ENCODE results near the gene ERMN.
A peak's percentile ranks its signal among the peaks of the same experiment; 100 is the strongest.

ERMN gene

DNA sequence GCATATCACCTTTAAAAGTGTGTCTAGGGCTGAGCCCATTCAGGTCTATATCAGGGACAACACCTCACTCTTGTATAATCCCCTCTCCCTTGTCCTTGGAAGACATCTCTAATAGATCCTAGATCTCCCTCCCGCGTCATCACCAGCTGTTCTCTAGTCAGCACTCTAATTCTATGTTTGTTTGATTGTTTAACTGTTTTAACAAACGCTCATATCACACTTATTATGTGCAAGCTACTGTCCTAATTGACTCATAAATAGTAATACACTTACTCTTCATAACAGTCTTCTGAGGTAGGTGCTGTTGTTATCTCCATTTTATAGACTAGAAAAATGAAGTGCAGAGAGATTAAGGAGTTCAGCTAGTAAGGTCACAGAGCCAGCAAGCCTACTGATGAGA, 1.6 kb upstream of the ERMN start:
- ATAC-seq, result peak; percentile 15; the same call in 1 of the 3 replicates
- TF ChIP-seq SNAI2 (CRISPR knock-in tag; IDR thresholded peaks at IDR 0.05) (no peak), TOX (CRISPR knock-in tag; IDR thresholded peaks at IDR 0.05; ENCODE audit: borderline replicate concordance) (no peak), ZFP3 (CRISPR knock-in tag; IDR thresholded peaks at IDR 0.05) (no peak), ISL1 (CRISPR knock-in tag; IDR thresholded peaks at IDR 0.05) (no peak), ZNF565 (CRISPR knock-in tag; conservative IDR thresholded peaks at IDR 0.05; ENCODE audit: low read depth) (no peak), GLIS3 (CRISPR knock-in tag; IDR thresholded peaks at IDR 0.05) (no peak), ZC3H10 (CRISPR knock-in tag; IDR thresholded peaks at IDR 0.05) (no peak), BACH2 (CRISPR knock-in tag; IDR thresholded peaks at IDR 0.05; ENCODE audit: borderline replicate concordance) (no peak), ESRRG (CRISPR knock-in tag; IDR thresholded peaks at IDR 0.05) (no peak), ZNF8 (CRISPR knock-in tag; IDR thresholded peaks at IDR 0.05) (no peak), ZNF70 (CRISPR knock-in tag; IDR thresholded peaks at IDR 0.05) (no peak)
- TF ChIP-seq, protein P1, sequence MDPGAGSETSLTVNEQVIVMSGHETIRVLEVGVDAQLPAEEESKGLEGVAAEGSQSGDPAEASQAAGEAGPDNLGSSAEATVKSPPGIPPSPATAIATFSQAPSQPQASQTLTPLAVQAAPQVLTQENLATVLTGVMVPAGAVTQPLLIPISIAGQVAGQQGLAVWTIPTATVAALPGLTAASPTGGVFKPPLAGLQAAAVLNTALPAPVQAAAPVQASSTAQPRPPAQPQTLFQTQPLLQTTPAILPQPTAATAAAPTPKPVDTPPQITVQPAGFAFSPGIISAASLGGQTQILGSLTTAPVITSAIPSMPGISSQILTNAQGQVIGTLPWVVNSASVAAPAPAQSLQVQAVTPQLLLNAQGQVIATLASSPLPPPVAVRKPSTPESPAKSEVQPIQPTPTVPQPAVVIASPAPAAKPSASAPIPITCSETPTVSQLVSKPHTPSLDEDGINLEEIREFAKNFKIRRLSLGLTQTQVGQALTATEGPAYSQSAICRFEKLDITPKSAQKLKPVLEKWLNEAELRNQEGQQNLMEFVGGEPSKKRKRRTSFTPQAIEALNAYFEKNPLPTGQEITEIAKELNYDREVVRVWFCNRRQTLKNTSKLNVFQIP (CRISPR knock-in tag; IDR thresholded peaks at IDR 0.05; ENCODE audit: borderline replicate concordance, low read depth), result no peak
- TF ChIP-seq, protein P2, sequence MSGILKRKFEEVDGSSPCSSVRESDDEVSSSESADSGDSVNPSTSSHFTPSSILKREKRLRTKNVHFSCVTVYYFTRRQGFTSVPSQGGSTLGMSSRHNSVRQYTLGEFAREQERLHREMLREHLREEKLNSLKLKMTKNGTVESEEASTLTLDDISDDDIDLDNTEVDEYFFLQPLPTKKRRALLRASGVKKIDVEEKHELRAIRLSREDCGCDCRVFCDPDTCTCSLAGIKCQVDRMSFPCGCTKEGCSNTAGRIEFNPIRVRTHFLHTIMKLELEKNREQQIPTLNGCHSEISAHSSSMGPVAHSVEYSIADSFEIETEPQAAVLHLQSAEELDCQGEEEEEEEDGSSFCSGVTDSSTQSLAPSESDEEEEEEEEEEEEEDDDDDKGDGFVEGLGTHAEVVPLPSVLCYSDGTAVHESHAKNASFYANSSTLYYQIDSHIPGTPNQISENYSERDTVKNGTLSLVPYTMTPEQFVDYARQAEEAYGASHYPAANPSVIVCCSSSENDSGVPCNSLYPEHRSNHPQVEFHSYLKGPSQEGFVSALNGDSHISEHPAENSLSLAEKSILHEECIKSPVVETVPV (CRISPR knock-in tag; IDR thresholded peaks at IDR 0.05), result no peak
- TF ChIP-seq, protein P3, sequence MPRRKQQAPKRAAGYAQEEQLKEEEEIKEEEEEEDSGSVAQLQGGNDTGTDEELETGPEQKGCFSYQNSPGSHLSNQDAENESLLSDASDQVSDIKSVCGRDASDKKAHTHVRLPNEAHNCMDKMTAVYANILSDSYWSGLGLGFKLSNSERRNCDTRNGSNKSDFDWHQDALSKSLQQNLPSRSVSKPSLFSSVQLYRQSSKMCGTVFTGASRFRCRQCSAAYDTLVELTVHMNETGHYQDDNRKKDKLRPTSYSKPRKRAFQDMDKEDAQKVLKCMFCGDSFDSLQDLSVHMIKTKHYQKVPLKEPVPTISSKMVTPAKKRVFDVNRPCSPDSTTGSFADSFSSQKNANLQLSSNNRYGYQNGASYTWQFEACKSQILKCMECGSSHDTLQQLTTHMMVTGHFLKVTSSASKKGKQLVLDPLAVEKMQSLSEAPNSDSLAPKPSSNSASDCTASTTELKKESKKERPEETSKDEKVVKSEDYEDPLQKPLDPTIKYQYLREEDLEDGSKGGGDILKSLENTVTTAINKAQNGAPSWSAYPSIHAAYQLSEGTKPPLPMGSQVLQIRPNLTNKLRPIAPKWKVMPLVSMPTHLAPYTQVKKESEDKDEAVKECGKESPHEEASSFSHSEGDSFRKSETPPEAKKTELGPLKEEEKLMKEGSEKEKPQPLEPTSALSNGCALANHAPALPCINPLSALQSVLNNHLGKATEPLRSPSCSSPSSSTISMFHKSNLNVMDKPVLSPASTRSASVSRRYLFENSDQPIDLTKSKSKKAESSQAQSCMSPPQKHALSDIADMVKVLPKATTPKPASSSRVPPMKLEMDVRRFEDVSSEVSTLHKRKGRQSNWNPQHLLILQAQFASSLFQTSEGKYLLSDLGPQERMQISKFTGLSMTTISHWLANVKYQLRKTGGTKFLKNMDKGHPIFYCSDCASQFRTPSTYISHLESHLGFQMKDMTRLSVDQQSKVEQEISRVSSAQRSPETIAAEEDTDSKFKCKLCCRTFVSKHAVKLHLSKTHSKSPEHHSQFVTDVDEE (CRISPR knock-in tag; IDR thresholded peaks at IDR 0.05), result no peak
- TF ChIP-seq, protein P4, sequence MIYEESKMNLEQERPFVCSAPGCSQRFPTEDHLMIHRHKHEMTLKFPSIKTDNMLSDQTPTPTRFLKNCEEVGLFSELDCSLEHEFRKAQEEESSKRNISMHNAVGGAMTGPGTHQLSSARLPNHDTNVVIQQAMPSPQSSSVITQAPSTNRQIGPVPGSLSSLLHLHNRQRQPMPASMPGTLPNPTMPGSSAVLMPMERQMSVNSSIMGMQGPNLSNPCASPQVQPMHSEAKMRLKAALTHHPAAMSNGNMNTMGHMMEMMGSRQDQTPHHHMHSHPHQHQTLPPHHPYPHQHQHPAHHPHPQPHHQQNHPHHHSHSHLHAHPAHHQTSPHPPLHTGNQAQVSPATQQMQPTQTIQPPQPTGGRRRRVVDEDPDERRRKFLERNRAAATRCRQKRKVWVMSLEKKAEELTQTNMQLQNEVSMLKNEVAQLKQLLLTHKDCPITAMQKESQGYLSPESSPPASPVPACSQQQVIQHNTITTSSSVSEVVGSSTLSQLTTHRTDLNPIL (CRISPR knock-in tag; IDR thresholded peaks at IDR 0.05; ENCODE audit: low read depth), result no peak

DNA sequence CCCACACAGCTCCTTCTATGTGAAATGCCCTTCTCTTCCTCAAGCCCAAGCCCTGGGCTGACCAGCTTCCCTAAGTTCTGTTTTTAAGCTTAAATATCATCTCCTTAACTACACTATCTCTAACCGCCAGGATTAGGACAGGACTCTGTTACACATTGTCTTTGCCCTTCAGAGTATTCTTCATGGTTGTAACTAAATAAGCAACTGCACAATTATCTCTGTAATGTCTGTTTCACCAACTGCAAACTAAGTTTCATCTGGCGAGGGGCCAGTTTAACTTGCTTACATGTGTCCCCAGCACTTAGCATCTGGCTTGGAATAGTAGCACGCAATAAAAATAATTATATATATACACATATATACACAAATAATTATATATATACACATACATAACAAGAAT, 1.1 kb upstream of the ERMN start:
- TF ChIP-seq GLIS3 (CRISPR knock-in tag; IDR thresholded peaks at IDR 0.05), result no peak
- TF ChIP-seq ZFP3 (CRISPR knock-in tag; IDR thresholded peaks at IDR 0.05), result no peak
- no peak for TF ChIP-seq BACH2 (CRISPR knock-in tag; IDR thresholded peaks at IDR 0.05; ENCODE audit: borderline replicate concordance)
- TF ChIP-seq, protein P2 (CRISPR knock-in tag; IDR thresholded peaks at IDR 0.05), result no peak
- no peak for TF ChIP-seq PPARA (CRISPR knock-in tag; IDR thresholded peaks at IDR 0.05; ENCODE audit: borderline replicate concordance)
- no peak for ATAC-seq

DNA sequence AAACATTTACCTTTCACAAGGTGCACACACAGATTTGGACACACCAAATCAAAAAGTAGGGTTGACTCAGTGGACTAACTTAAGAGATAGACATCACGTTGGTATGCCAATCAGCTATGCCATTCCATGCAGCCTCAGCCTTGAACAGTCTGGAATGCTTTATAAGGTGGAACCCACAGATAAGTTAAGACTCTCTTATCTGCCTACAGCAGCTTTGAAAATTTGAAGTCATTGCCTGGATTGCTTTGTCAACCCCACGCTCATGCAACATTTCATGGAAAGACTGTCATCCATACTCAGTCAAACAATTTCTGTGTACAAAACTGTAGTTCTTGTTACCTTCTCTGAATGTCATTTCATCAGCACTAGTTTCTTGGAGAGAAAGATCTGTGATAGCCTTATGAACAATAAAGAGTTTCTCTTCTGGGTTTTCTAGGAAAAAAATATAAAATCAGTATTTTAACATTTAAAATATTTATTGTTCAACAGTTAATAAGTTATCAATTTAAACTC, 1.2 kb downstream of the ERMN start:
- ATAC-seq, result no peak

More for the DNA sequence above, 1.2 kb downstream of the ERMN start:
- TF ChIP-seq, protein P4 (CRISPR knock-in tag; IDR thresholded peaks at IDR 0.05; ENCODE audit: low read depth), result no peak
- TF ChIP-seq, protein P5, sequence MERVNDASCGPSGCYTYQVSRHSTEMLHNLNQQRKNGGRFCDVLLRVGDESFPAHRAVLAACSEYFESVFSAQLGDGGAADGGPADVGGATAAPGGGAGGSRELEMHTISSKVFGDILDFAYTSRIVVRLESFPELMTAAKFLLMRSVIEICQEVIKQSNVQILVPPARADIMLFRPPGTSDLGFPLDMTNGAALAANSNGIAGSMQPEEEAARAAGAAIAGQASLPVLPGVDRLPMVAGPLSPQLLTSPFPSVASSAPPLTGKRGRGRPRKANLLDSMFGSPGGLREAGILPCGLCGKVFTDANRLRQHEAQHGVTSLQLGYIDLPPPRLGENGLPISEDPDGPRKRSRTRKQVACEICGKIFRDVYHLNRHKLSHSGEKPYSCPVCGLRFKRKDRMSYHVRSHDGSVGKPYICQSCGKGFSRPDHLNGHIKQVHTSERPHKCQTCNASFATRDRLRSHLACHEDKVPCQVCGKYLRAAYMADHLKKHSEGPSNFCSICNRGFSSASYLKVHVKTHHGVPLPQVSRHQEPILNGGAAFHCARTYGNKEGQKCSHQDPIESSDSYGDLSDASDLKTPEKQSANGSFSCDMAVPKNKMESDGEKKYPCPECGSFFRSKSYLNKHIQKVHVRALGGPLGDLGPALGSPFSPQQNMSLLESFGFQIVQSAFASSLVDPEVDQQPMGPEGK (CRISPR knock-in tag; IDR thresholded peaks at IDR 0.05; ENCODE audit: borderline replicate concordance), result no peak
- no peak for TF ChIP-seq ZNF565 (CRISPR knock-in tag; conservative IDR thresholded peaks at IDR 0.05; ENCODE audit: low read depth)
- no peak for TF ChIP-seq ZNF8 (CRISPR knock-in tag; IDR thresholded peaks at IDR 0.05)
- no peak for TF ChIP-seq CSDC2 (CRISPR knock-in tag; IDR thresholded peaks at IDR 0.05)
- TF ChIP-seq, protein P1 (CRISPR knock-in tag; IDR thresholded peaks at IDR 0.05; ENCODE audit: borderline replicate concordance, low read depth), result no peak
- no peak for TF ChIP-seq ZNF70 (CRISPR knock-in tag; IDR thresholded peaks at IDR 0.05)
- TF ChIP-seq BACH2 (CRISPR knock-in tag; IDR thresholded peaks at IDR 0.05; ENCODE audit: borderline replicate concordance), result no peak
- no peak for TF ChIP-seq ISL1 (CRISPR knock-in tag; IDR thresholded peaks at IDR 0.05)
- no peak for TF ChIP-seq RARB (CRISPR knock-in tag; IDR thresholded peaks at IDR 0.05)
- TF ChIP-seq ZC3H10 (CRISPR knock-in tag; IDR thresholded peaks at IDR 0.05), result no peak
